Right kidney (tissue), 1 donor: ENCODE results near the gene TMEM179B.
"Not testable (repeated sequence)": the region's sequence is repeated elsewhere in the genome, so short reads cannot be mapped to it uniquely, and the experiment has no call there.

Source experiments
- DNase-seq: peaks from one replicate; pipeline ENCODE4 v3.0.0-alpha.2; 2016

The TMEM179B gene

GRCh38 chr11:62786318-62787004 lies 741 bp upstream of the TMEM179B start:
- peak; percentile 92 for DNase-seq

- DNase-seq, result no peak
Measured at GRCh38 chr11:62788991-62789390, 1.8 kb downstream of the TMEM179B start.

- DNase-seq, result no peak
Measured at GRCh38 chr11:62789576-62789975, 2.4 kb downstream of the TMEM179B start.

- peak; percentile 84 for DNase-seq
Measured at GRCh38 chr11:62791501-62792201, 4.4 kb downstream of the TMEM179B start, which contains the start of gene TMEM223. Gene TMEM223, minus strand, starts transcription at chr11:62792006. Its CDS starts 12 bp downstream, at chr11:62791994.

GRCh38 chr11:62792202-62792575 lies 5.0 kb downstream of the TMEM179B start:
- DNase-seq, result no peak

- no peak for DNase-seq
Measured at GRCh38 chr11:62794201-62794775, 7.1 kb downstream of the TMEM179B start.

- no peak for DNase-seq
Measured at GRCh38 chr11:62796281-62796680, 9.1 kb downstream of the TMEM179B start.

GRCh38 chr11:62799486-62799885 lies 12.3 kb downstream of the TMEM179B start:
- DNase-seq, result no peak

GRCh38 chr11:62801071-62801470 lies 13.9 kb downstream of the TMEM179B start:
- DNase-seq, result no peak

GRCh38 chr11:62804310-62805075 lies 17.3 kb downstream of the TMEM179B start:
- DNase-seq, result no peak

GRCh38 chr11:62805076-62805892 lies 18.1 kb downstream of the TMEM179B start, which contains the start of gene NXF1:
Gene NXF1, minus strand, starts transcription at chr11:62805440. Its CDS starts 84 bp downstream, at chr11:62805356.
- DNase-seq, result peak; percentile 99

- peak; percentile 30 for DNase-seq
Measured at GRCh38 chr11:62805961-62806441, 18.8 kb downstream of the TMEM179B start.

GRCh38 chr11:62806611-62807121 lies 19.5 kb downstream of the TMEM179B start:
- no peak for DNase-seq

GRCh38 chr11:62810748-62811147 lies 23.5 kb downstream of the TMEM179B start:
- DNase-seq, result no peak

- DNase-seq, result no peak
Measured at GRCh38 chr11:62811659-62812058, 24.5 kb downstream of the TMEM179B start.

GRCh38 chr11:62816557-62816956 lies 29.4 kb downstream of the TMEM179B start:
- DNase-seq, result no peak

GRCh38 chr11:62817129-62817528 lies 29.9 kb downstream of the TMEM179B start:
- no peak for DNase-seq

- no peak for DNase-seq
Measured at GRCh38 chr11:62823677-62824076, 36.5 kb downstream of the TMEM179B start.

GRCh38 chr11:62828130-62828529 lies 40.9 kb downstream of the TMEM179B start:
- DNase-seq, result not testable (repeated sequence)

- DNase-seq, result no peak
Measured at GRCh38 chr11:62830904-62831519, 43.8 kb downstream of the TMEM179B start.
